ENCODE results near the gene MACF1.

The MACF1 gene

GRCh38 chr1:39310015-39310414 is 105.5 kb downstream of the MACF1 start:
- DNase-seq (ENCODE audit: low read depth in 2 of 2) = no peak

DNA sequence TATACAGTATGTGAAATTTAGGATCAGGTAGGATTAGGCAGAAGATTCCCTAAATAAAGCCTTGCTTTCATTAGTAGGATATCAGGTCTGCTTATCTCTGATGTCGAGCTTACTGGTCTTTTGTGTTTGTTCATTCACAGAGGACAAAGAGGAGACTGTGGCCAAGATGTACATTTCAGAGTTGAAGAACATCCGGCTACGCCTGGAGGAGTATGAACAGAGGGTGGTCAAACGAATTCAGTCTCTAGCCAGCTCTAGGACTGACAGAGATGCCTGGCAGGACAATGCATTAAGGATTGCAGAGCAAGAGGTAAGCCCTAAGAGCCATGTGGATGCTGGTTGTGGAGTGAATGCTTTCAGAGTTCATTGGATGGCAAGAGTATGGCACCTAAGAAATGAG is 106.2 kb downstream of the MACF1 start:
- no peak for DNase-seq (ENCODE audit: low read depth in 2 of 2)

- DNase-seq (ENCODE audit: low read depth in 2 of 2) = no peak
These were observed 112.6 kb downstream of the MACF1 start for GRCh38 chr1:39317111-39317510.

DNA sequence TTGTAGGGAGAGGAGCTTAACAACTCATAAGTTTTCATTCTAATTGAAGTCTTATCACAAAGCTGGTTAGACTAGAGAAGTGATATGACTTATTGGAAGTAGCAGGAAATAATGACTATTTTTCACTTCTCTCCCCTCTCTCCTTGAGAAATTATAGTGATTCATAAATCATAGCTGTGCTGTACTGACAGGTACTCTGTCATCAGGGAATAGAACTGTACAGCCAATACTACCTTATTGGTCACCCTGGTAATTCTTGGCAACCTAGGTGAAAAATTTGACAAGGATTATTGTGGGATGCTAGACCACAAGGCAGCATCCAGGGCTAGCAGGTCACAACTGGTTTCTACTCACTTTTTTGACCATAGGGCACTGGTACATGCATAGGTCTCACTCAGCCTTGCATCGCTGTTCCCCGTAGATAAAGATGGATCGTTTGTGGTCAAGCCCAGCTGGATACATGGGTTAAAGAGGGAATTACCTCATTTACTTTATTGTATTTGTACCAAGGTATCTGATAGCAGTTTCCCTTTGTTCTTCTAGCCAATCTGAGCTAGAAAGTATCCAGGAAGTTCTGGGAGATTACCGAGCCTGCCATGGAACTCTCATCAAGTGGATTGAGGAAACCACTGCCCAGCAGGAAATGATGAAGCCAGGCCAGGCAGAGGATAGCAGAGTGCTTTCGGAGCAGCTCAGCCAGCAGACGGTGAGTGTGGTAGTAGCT is 113.6 kb downstream of the MACF1 start:
- no peak for DNase-seq (ENCODE audit: low read depth in 2 of 2)

DNA sequence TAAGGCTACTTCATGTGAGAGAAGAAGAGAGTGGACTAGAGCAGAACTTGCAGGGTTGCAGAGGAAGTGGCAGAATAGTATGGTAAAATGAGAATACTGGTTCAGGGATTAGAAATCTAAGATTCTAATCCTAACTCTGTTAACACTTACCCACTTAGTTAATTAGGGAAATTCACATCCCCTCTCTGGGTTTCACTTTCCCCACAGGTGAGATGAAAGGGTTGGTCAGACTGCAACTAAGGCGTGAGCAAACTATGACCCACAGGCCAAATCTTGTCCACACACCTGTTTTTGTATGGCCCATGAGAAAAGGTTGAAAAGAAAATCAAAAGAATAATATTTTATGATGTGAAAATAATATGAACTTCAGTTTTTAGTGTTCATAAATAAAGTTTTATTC is 117.5 kb downstream of the MACF1 start:
- DNase-seq (ENCODE audit: low read depth in 2 of 2) = no peak

GRCh38 chr1:39322431-39322830 is 117.9 kb downstream of the MACF1 start:
- no peak for DNase-seq (ENCODE audit: low read depth in 2 of 2)

DNA sequence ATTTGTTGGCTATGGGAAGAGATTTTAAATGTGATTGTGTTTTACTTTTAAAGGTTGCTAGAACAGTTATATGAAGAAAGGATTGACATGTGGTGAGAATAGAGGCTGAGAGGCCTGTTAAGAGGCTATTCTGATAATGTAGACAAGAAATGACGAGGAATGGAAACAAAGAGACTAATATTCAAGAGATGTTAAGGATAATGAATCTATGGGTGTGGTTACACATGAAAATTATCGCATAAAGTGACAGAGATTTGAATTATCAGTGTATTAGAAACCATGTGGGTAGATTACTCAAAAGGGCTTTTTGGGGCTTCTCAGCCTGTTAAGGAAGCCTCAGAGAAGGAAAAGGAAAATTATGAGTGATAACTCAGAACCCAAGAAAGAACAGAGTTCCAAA is 120.4 kb downstream of the MACF1 start:
- DNase-seq (ENCODE audit: low read depth in 2 of 2) = no peak

DNA sequence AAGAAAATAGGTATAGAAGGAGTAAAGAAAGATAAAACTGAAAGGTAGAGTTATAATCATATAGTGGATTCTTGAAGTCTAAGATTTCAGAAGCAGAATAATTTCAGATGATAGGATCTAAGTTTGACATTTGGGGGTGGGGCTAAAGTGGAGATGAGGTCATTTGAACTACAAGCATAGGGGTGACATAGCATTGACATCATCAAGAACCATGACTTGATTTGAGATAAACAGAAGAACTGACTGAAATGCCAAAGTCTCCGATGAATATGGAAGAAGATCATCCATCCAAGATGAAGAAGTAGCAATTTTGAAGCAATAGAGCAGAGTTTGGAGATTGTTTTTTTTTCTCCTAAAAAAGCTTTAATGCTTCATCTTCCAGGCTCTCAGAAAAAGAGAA is 122.3 kb downstream of the MACF1 start:
- no peak for DNase-seq (ENCODE audit: low read depth in 2 of 2)

DNA sequence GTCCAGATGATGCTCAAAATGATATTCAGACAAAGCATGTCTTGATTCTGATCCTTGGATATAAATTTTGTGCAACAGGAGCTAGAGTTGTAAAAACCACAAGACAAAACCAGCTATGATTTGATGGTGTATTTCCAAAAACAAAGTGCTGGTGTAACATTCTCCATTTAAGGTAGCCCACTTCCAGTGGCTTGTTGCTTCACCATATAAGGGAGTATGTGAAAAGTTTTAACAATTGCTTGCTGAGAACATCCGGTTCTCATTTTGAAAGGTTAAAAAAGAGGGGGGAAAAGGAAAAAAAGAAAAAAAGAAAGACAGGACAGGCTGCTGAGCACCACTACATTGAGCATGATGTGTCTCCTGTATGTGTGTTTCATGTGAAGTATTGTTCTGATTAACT is 123.6 kb downstream of the MACF1 start:
- no peak for DNase-seq (ENCODE audit: low read depth in 2 of 2)

GRCh38 chr1:39328586-39329121 is 124.2 kb downstream of the MACF1 start:
- no peak for DNase-seq (ENCODE audit: low read depth in 2 of 2)

DNA sequence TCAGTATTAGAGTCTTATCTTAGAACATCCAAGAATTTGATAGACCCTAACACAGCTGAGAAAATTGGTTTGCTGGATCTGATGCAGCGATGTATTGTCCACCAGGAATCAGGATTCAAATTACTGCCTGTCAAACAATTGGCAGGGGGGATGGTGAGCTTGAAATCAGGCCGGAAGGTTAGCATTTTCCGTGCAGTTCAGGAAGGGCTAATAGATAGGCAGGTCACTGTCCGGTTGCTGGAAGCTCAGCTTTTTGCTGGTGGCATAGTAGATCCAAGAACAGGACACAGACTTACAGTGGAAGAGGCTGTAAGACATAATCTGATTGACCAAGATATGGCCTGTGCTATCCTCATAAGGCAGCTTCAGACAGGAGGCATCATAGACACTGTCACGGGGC is 127.2 kb downstream of the MACF1 start:
- DNase-seq (ENCODE audit: low read depth in 2 of 2) = no peak

GRCh38 chr1:39332291-39332690 is 127.8 kb downstream of the MACF1 start:
- no peak for DNase-seq (ENCODE audit: low read depth in 2 of 2)

- no peak for DNase-seq (ENCODE audit: low read depth in 2 of 2)
These were observed 128.3 kb downstream of the MACF1 start for GRCh38 chr1:39332828-39333227.

DNA sequence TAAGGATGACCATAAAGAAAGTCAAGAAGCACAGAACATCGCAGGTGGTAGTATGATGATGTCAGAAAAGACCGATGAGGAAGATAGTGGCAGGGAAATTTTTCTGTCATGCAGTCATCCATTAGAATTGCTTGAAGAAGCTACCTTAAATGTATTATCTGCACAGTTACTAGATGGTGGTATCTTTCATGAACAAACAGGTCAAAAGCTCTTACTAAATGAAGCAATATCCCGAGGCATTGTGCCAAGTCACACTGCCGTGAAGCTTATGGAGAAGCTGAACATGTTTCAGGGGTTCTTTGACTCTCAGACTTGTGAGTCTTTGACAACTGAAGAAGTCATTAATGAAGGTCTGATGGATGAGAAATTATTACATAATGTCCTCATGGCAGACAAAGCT is 128.8 kb downstream of the MACF1 start:
- no peak for DNase-seq (ENCODE audit: low read depth in 2 of 2)

DNA sequence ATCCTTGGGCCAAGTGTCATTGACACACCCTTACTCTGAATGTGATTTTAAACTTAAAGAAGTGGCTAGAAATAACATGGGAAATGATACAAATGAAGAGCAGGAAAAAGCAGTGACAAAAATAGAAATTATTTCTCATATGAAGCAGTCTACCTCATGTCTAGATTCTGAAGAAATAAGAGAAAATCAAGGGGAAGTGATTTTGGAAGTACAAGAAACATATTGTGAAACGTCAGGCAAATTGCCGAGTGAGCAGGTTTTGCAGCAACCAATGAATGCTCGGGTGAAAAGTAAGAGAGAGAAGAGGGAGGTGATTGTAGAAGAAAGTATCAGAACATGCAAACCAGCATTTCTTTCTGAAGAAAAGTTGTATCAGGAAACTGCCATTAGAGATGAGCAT is 130.7 kb downstream of the MACF1 start:
- no peak for DNase-seq (ENCODE audit: low read depth in 2 of 2)

DNA sequence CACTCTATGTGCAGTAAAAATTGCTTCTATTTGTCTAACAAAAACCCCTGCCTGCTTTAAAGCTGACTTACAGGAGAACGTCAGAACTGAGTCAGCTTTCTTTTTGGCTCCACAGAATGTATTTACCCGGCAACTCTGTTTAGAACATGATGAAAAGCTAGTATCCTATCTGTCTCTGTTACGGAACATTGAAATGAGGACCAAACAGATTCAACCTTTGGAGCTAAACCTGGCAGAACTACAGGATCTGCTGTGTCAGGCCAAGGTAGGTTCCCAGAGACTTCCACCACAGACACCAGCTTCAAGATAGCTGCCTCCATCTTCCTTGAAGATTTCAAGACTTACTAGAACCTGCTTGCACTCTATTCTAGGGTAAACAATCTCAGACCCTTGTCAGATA is 132.6 kb downstream of the MACF1 start:
- no peak for DNase-seq (ENCODE audit: low read depth in 2 of 2)

DNA sequence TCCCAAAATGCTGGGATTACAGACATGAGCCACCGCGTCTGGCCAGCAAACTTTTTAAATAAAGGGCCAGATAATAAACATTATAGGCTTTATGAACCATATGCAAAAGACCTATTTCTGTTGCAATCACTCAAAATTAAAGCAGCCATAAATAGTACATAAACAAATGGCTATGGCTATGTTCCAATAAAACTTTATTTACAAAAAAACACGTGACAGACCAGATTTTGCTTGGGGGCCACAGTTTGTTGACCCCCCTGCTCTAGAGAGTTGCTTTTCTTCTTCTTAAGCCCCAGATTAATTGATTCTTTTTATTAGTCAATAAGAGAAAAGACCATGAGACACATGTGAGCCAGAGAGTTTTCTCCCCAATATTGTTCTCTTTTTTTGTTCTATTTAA is 138.3 kb downstream of the MACF1 start:
- no peak for DNase-seq (ENCODE audit: low read depth in 2 of 2)

- no peak for DNase-seq (ENCODE audit: low read depth in 2 of 2)
These were observed 140.1 kb downstream of the MACF1 start for GRCh38 chr1:39344394-39345154.

- no peak for DNase-seq (ENCODE audit: low read depth in 2 of 2)
These were observed 142.4 kb downstream of the MACF1 start for GRCh38 chr1:39346872-39347271.

- DNase-seq (ENCODE audit: low read depth in 2 of 2) = no peak
These were observed 143.8 kb downstream of the MACF1 start for GRCh38 chr1:39348278-39348677.

- no peak for DNase-seq (ENCODE audit: low read depth in 2 of 2)
These were observed 148.4 kb downstream of the MACF1 start for GRCh38 chr1:39352881-39353280.

- no peak for DNase-seq (ENCODE audit: low read depth in 2 of 2)
These were observed 150.1 kb downstream of the MACF1 start for GRCh38 chr1:39354572-39354971.

DNA sequence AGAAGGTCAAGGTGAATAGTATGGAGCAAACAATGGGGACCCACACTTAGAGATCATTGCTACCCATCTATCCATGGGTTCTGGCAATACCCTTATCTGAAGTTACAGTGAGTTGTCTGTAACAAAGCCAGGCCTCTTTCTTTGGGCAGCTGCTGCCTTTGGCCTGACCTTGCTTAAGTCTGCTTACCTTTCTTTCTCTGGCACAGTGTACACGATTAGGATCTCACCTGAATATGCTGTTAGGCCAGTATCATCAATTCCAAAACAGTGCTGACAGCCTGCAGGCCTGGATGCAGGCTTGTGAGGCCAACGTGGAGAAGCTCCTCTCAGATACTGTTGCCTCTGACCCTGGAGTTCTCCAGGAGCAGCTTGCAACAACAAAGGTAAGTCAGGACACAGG is 154.0 kb downstream of the MACF1 start:
- no peak for DNase-seq (ENCODE audit: low read depth in 2 of 2)

Data from activated CD8-positive, alpha-beta memory T cell treated with anti-CD3 and anti-CD28 coated beads for 4 hours (primary cell).